Effector memory CD8-positive, alpha-beta T cell (primary cell): ENCODE data around the gene RGL3.
"Not testable (repeated sequence)": the region's sequence is repeated elsewhere in the genome, so short reads cannot be mapped to it uniquely, and the experiment has no call there.

ENCODE experiments used
- ATAC-seq: fragments of 150-1000 bp; cut with Tn5 transposase; replicated peaks from 2 replicates; pipeline ENCODE4 v1.10.0; 2021; ENCODE audit warnings: mild to moderate bottlenecking, moderate library complexity
- DNase-seq, 3 experiments: peaks; one replicate each; pipeline ENCODE4 v3.0.0; 2021
- H3K27ac Mint-ChIP-seq, 2 donors: one replicate each; pipeline ENCODE4 v1.8.0; 2022; ENCODE audit warnings: mild to moderate bottlenecking in 2 of 2, mixed read lengths in 2 of 2, moderate library complexity in 2 of 2
- H3K27me3 Mint-ChIP-seq, 2 donors: one replicate each; pipeline ENCODE4 v1.8.0; 2022; ENCODE audit warnings: mixed read lengths in 2 of 2
- H3K36me3 Mint-ChIP-seq: one replicate; pipeline ENCODE4 v1.8.0; 2022; ENCODE audit warnings: mild to moderate bottlenecking, moderate library complexity, mixed read lengths; ENCODE audit not compliant: insufficient read depth
- H3K4me1 Mint-ChIP-seq, 2 donors: one replicate each; pipeline ENCODE4 v1.8.0; 2022; ENCODE audit warnings: low read depth in 2 of 2, mixed read lengths in 2 of 2
- H3K4me3 Mint-ChIP-seq, 2 donors: one replicate each; pipeline ENCODE4 v1.8.0; 2022; ENCODE audit warnings: mild to moderate bottlenecking in 2 of 2, mixed read lengths in 2 of 2, moderate library complexity in 2 of 2
- H3K9me3 Mint-ChIP-seq, 2 donors: one replicate each; pipeline ENCODE4 v1.8.0; 2022; ENCODE audit warnings: mixed read lengths in 2 of 2
- total RNA-seq, 9 experiments: gene quantifications; one replicate each; lab custom pipeline; 2026; lab: John Stamatoyannopoulos, UW

RGL3 gene, protein sequence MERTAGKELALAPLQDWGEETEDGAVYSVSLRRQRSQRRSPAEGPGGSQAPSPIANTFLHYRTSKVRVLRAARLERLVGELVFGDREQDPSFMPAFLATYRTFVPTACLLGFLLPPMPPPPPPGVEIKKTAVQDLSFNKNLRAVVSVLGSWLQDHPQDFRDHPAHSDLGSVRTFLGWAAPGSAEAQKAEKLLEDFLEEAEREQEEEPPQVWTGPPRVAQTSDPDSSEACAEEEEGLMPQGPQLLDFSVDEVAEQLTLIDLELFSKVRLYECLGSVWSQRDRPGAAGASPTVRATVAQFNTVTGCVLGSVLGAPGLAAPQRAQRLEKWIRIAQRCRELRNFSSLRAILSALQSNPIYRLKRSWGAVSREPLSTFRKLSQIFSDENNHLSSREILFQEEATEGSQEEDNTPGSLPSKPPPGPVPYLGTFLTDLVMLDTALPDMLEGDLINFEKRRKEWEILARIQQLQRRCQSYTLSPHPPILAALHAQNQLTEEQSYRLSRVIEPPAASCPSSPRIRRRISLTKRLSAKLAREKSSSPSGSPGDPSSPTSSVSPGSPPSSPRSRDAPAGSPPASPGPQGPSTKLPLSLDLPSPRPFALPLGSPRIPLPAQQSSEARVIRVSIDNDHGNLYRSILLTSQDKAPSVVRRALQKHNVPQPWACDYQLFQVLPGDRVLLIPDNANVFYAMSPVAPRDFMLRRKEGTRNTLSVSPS
- total RNA-seq, result 0 to 0.07 (median 0) reads per million in 9 experiments

DNA sequence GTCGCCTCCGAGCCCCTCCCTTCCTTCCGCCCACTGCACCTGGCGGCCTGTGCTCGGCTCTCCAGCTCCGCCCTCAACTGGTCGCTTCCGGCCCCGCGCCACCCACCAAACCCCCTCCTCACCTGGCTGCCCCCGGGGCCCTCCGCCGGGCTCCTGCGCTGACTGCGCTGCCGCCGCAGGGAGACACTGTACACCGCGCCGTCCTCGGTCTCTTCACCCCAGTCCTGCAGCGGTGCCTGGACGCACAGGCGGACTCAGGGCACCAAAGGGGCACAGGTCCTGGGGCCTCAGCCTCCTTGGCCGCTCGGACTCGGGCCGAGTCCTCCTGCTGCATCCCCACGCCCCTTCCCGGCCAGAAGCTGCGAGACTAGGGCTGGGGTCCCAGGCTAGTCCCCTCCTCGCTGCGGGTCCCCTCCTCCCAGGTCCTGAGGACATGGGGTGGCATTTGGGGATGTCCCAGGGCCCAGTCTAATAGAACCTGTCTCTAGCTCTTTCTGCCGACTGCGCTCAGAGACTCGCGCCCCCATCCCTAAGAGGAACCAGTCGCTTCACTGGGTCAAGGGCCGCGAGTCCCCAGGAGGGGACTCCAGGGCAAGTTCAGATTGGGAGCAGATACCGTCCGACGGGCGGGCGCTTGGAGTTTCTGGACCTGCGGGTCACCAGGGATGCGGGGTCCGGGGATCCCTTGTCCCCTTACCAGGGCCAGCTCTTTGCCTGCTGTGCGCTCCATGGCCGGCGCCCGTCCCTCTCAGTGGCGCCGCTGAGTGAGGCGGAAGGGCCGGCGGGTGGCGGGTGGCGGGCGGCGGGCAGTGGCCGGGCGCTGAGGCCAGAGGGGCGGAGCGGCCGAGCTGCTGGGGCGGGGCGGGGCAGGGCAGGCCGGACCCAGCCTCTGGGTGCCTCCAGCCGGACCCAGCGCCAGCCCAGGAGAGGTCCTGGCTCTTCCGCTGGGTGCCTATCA is at the start of gene RGL3:
Gene RGL3 (minus strand): TSS at position 766 of the 958 bp plus-strand sequence. CDS start 36 bp downstream, at position 730.
- Mint-ChIP-seq H3K36me3 (peaks cover 3% of the 10 kb centered on the region), H3K27me3 (peaks cover 63 to 75% of the 10 kb centered on the region in 2 donors)
- no peak for ATAC-seq

DNA sequence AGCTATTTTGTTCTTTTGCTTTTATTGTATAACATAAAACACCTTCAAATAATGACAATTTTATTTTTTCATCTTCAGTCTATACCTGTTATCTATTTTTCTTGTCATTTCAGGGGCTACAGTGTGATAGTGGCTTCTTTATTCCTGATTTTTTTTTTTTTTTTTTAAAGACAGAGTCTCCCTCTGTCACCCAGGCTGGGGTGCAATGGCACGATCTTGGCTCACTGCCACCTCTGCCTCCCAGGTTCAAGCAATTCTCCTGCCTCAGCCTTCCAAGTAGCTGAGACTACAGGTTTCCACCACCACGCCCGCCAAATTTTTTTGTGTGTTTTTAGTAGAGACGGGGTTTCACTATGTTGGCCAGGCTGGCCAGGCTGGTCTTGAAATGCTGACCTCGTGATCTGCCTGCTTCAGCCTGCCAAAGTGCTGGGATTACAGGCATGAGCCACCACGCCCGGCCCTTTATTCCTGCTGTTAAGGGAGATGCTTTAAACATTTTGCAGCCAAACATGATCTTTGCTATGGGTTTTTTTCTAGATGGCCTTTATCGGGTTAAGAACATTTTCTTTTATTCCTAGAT is 49.2 kb upstream of the RGL3 start:
- ATAC-seq, H3K9me3 Mint-ChIP-seq, DNase-seq, H3K36me3 Mint-ChIP-seq, H3K27ac Mint-ChIP-seq, H3K4me3 Mint-ChIP-seq, H3K4me1 Mint-ChIP-seq: not testable (repeated sequence)
- peaks cover 16 to 19% of the 10 kb centered on the region in 2 donors for H3K27me3 Mint-ChIP-seq

More for the DNA sequence above, at the start of gene RGL3:
- no peaks in the 10 kb centered on the region for H3K9me3 Mint-ChIP-seq
- H3K4me1 Mint-ChIP-seq, result peaks cover 30 to 37% of the 10 kb centered on the region in 2 donors
- no peak for DNase-seq
- H3K4me3 Mint-ChIP-seq, result peak within 1 kb of the TSS; percentile 37 to 78
- H3K27ac Mint-ChIP-seq, result no peak within 1 kb of the TSS

GRCh38 chr19:11465600-11465999 is 46.5 kb upstream of the RGL3 start:
- Mint-ChIP-seq H3K36me3 (peaks cover 3% of the 10 kb centered on the region), H3K27me3 (peaks cover 12 to 17% of the 10 kb centered on the region in 2 donors), H3K4me3 (no peak overlapping the region), H3K4me1 (no peaks in the 10 kb centered on the region), H3K27ac (no peak overlapping the region), H3K9me3 (no peaks in the 10 kb centered on the region)
- no peak for DNase-seq
- no peak for ATAC-seq

GRCh38 chr19:11464333-11465265 is 45.5 kb upstream of the RGL3 start:
- peaks cover 3% of the 10 kb centered on the region for H3K36me3 Mint-ChIP-seq
- no peaks in the 10 kb centered on the region for H3K9me3 Mint-ChIP-seq
- H3K4me3 Mint-ChIP-seq, result no peak overlapping the region
- H3K27ac Mint-ChIP-seq, result no peak overlapping the region
- ATAC-seq (no peak), DNase-seq (no peak)
- H3K4me1 Mint-ChIP-seq, result no peaks in the 10 kb centered on the region
- peaks cover 19 to 28% of the 10 kb centered on the region in 2 donors for H3K27me3 Mint-ChIP-seq

DNA sequence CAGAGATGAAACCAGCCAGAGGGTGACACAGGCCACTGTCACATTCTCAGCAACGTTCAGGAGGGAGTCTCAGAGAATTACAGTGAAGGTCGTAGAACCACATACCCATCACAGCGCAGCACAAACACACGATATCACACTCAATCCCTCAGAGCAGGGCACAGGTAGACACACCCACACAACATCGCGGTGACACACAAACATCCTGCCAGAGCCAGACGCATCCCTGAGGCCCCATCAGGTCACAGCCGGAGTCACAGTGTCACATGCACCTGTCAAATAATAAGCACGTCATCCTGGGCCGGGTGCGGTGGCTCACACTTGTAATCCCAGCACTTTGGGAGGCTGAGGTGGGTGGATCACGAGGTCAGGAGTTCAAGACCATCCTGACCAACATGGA is 44.3 kb upstream of the RGL3 start:
- H3K36me3 Mint-ChIP-seq, result peaks cover 3% of the 10 kb centered on the region
- no peak overlapping the region for H3K4me3 Mint-ChIP-seq
- peak overlapping the region in 1 of 2 donors; percentile 39 for H3K27ac Mint-ChIP-seq
- peaks cover 20 to 34% of the 10 kb centered on the region in 2 donors for H3K27me3 Mint-ChIP-seq
- no peaks in the 10 kb centered on the region for H3K4me1 Mint-ChIP-seq
- peak; percentile 65 for ATAC-seq
- no peaks in the 10 kb centered on the region for H3K9me3 Mint-ChIP-seq
- DNase-seq, result no peak

- Mint-ChIP-seq H3K36me3 (peaks cover 3% of the 10 kb centered on the region), H3K9me3 (no peaks in the 10 kb centered on the region), H3K27ac (no peak overlapping the region), H3K4me3 (no peak overlapping the region), H3K4me1 (no peaks in the 10 kb centered on the region), H3K27me3 (peaks cover 20 to 42% of the 10 kb centered on the region in 2 donors)
- no peak for ATAC-seq
- DNase-seq, result no peak
Observed at GRCh38 chr19:11461453-11461852, 42.3 kb upstream of the RGL3 start.

DNA sequence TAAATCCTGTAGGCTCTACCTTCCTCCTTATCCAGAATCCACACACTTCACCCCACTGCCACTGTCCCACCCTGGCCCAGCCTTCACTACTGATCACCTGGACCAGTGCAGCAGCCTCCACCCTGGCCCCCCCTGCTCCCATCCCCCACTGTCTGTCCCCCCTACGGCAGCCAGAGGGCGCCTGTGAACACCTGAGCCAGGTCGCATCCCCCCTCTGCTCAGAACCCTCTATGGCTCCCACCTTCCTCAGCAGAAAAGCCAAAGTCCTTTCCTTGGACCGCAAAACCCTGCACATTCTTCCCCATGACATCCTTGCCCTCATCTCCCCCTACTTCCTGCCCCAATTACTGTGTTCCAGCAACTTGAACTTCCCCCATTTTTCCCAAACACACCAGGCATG is 41.1 kb upstream of the RGL3 start:
- Mint-ChIP-seq H3K9me3 (no peaks in the 10 kb centered on the region), H3K27me3 (peaks cover 17 to 33% of the 10 kb centered on the region in 2 donors), H3K27ac (no peak overlapping the region), H3K4me3 (no peak overlapping the region), H3K36me3 (peaks cover 3% of the 10 kb centered on the region), H3K4me1 (no peaks in the 10 kb centered on the region)
- DNase-seq, result no peak
- no peak for ATAC-seq

DNA sequence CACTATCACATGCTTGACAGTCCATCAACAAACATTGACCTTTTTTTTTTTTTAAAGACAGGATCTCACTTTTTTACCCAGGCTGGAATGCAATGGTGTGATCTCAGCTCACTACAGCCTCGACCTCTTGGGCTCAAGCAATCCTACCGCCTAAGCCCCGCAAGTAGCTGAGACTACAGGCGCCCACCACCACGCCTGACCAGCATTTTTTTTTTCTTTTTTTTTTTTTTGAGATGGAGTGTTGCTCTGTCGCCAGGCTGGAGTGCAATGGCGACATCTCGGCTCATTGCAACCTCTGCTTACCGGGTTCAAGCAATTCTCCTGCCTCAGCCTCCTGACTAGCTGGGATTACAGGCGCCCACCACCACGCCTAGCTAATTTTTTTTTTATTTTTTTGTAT is 39.8 kb upstream of the RGL3 start:
- not testable (repeated sequence) for H3K4me3 Mint-ChIP-seq, H3K27ac Mint-ChIP-seq, DNase-seq, H3K4me1 Mint-ChIP-seq, ATAC-seq, H3K9me3 Mint-ChIP-seq, H3K36me3 Mint-ChIP-seq
- H3K27me3 Mint-ChIP-seq, result peaks cover 17 to 33% of the 10 kb centered on the region in 2 donors

DNA sequence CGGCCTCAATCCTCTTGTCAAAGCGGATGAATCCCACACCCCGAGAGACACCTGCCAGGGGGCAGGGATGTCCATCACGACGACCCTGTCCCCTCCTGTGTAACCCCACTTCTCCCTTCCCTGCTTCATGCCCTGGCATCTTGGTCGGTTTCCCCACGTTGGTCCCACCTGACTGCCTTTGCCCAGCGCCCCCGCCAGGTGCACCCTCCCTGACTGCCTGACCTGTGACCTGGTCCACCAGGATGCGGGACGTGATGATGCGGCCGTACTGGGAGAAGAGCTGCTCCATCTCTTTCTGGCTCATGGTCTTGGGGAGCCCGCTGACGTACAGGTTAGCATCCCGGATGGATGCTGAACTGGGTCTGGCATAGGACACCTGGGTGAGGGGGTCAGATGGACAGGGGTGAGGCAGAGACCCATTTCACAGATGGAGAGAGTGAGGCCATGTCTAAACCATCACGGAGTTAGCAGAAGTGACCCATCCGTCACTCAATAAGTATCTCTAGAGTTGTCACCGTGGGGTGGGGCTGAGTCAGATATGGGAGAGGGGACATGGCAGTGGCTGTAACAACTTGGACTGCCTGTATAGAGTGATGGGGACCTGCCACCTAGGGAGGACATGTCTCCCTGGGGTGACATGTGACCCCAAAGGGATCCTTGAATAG is 39.3 kb upstream of the RGL3 start:
- H3K36me3 Mint-ChIP-seq, result peaks cover 7% of the 10 kb centered on the region
- no peaks in the 10 kb centered on the region for H3K9me3 Mint-ChIP-seq
- H3K4me3 Mint-ChIP-seq, result no peak overlapping the region
- H3K27ac Mint-ChIP-seq, result no peak overlapping the region
- peaks cover 17 to 33% of the 10 kb centered on the region in 2 donors for H3K27me3 Mint-ChIP-seq
- ATAC-seq (no peak), DNase-seq (no peak)
- H3K4me1 Mint-ChIP-seq, result no peaks in the 10 kb centered on the region

DNA sequence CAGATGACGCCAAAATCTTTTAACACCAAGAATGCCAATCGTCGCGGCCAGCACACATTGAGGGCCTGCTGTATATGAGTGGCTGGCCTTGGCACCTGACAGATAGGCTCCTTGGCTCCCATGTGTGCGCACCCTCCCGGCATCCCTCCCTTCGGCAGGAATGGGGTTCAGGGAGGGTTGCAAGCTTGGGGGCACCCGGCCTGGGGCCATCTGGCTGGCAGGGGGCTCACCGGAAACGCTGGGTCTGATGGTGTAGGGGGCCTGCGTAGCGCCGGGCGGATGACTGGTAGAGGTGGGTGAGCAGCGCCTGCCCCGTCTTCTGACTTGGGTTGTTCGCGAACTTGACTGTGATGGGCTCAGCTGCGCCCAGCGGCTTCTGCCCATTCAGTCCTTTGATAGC is 38.7 kb upstream of the RGL3 start:
- Mint-ChIP-seq H3K27ac (no peak overlapping the region), H3K36me3 (peaks cover 6% of the 10 kb centered on the region), H3K4me3 (no peak overlapping the region), H3K9me3 (no peaks in the 10 kb centered on the region), H3K27me3 (peaks cover 17 to 33% of the 10 kb centered on the region in 2 donors), H3K4me1 (no peaks in the 10 kb centered on the region)
- DNase-seq (no peak), ATAC-seq (no peak)

GRCh38 chr19:11457115-11457514 is 38.0 kb upstream of the RGL3 start:
- H3K27ac Mint-ChIP-seq, result no peak overlapping the region
- ATAC-seq (no peak), DNase-seq (no peak)
- peaks cover 4% of the 10 kb centered on the region for H3K36me3 Mint-ChIP-seq
- no peaks in the 10 kb centered on the region for H3K4me1 Mint-ChIP-seq
- H3K4me3 Mint-ChIP-seq, result no peak overlapping the region
- peaks cover 17 to 33% of the 10 kb centered on the region in 2 donors for H3K27me3 Mint-ChIP-seq
- H3K9me3 Mint-ChIP-seq, result no peaks in the 10 kb centered on the region

DNA sequence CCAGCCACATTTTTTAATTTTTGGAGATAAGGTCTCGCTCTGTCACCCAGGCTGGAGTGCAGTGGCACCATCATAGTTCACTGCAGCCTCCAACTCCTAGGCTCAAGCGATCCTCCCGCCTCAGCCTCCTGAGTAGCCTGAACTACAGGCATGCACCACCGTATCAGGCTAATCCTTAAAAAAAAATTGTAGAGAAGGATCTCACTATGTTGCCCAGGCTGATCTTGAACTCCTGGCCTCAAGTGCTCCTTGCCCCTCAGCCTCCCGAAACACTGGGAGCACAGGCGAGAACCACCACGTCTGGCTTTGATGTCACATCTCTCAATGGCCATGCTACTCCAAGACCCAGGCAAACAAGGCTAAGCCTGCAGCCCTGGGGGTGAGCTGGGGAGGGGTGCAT is 37.5 kb upstream of the RGL3 start:
- Mint-ChIP-seq H3K27ac (no peak overlapping the region), H3K27me3 (peaks cover 17 to 33% of the 10 kb centered on the region in 2 donors), H3K36me3 (peaks cover 4% of the 10 kb centered on the region), H3K4me1 (no peaks in the 10 kb centered on the region), H3K4me3 (no peak overlapping the region), H3K9me3 (no peaks in the 10 kb centered on the region)
- no peak for ATAC-seq
- DNase-seq, result no peak
